SH-SY5Y (cell line): Measurements from ENCODE around the gene PITPNM2.

ENCODE experiments used
- GATA2 ChIP-seq: IDR thresholded peaks from 2 replicates; pipeline ENCODE4 v1.6.1; 2011; ENCODE audit warnings: mild to moderate bottlenecking, low read depth, low read length
- GATA3 ChIP-seq: IDR thresholded peaks from 2 replicates; pipeline ENCODE4 v1.6.1; 2011; ENCODE audit warnings: low read depth, mild to moderate bottlenecking, low read length, moderate library complexity

DNA sequence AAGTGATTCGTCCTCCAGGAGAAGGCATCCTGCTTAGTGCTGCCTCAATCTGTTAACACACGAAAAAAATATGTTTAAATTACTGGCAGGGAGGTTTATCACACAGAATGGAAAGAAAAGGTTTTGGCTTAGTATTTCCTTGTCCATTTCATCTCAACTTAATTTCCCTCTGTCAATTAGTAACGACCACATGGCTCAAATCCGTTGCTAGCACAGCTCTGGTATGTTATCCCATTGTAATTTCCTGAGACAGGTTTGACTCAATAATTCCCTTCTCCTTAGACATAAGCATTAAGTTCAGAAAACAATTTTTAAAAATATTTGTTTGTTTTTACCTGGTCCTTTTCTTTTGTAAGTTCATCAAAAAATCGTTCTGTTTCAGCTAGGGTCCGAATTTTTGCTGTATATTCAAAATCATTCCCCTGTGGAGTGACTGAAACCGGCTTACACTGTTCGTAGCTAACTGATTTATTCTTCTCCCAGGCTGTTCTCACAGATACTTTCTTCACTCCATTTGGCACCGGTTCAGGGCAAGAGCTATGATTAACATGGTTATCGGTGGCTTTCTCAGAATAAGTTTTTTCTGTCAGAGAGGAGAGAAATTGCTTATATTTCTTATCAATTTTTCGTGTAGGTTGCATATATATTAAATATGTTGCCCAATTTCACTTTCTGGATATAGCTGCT lies 10.1 kb upstream of the PITPNM2 start:
- no peak for TF ChIP-seq GATA3
- no peak for TF ChIP-seq GATA2
